Measurements from ENCODE around the gene GAS7. TPM values are rescaled to one million over a fixed set of nuclear protein-coding genes. Genes with fewer than 3 reads are reported as not detected.
"Not testable (repeated sequence)": the region's sequence is repeated elsewhere in the genome, so short reads cannot be mapped to it uniquely, and the experiment has no call there.

GAS7 gene
- total RNA-seq, 1 experiment from 2014 or later = 14.3 TPM

DNA sequence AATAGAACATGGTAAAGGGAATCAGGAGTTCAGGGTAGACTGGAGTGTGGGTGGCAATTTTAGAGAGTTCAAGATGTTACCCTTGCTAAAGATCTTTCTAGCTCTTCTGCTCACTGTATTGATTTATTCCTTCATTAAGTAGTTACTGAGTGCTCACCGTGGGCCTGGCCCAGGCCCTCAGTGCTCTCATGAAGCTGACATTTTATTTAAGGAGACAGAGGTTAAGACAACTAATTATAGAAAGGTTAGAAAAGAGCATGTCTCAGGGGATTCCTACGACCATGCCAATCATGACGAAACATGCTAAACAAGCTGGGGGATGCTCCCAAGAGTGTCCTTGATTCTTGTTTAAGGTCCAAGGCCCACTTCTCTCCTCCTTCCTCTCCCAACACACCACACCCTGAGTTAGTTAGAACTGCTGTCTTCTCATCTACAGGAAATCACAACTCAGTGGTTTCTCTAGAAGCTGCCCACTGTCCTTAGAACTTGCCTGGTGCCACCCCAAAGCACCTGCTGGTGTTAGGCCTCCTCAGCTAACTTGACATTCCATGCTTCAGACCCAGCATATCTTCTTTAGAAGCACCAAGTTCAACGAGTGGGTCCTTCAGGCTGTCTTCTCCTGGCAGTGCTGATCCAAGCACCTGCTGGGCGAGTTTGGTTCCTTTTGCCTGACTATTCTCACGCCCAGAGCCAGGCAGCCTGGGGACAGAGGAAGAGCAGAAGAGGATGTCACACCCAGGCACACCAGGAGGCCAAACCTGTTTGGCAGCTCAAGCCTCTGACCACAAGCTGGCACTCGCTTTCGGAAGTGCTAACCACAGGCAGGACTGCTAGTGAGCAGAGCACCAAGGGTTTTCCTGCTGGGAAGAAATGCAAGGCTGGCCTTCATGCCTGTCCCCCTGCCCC, 79.0 kb downstream of the GAS7 start:
- in situ Hi-C loops (cut with HindIII; ENCODE audit: low sequenced_read_pairs) = no loop called here

GRCh38 chr17:10118788-10119130, 79.6 kb downstream of the GAS7 start:
- in situ Hi-C loops (cut with HindIII; ENCODE audit: low sequenced_read_pairs) = no loop called here

More for the DNA sequence above, 79.0 kb downstream of the GAS7 start:
- DNase-seq (ENCODE audit: low spot score) = no peak

DNA sequence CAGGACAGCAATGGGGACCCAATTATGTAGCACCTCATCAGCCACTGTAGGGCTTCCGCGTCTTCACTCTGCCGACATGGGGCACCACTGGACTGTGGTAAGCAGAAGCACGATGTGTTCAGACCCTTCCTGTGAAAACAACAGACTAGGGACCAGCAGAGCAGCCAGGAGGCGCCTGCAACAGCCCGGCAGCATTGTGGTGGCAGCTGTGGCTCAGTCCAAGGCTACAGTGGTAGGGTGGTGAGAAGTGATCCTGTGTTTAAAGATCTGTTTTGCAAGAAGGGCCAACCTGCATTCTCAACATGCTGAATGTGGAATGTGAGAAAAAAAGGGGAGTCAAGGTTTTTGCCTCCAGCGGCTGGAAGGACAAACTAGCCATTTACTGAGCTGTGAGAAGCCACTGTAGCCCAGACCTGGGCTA, 80.8 kb downstream of the GAS7 start:
- in situ Hi-C loops (cut with HindIII; ENCODE audit: low sequenced_read_pairs) = no loop called here
- DNase-seq (ENCODE audit: low spot score) = peak; percentile 44

More at GRCh38 chr17:10118788-10119130, 79.6 kb downstream of the GAS7 start:
- DNase-seq (ENCODE audit: low spot score) = no peak

DNA sequence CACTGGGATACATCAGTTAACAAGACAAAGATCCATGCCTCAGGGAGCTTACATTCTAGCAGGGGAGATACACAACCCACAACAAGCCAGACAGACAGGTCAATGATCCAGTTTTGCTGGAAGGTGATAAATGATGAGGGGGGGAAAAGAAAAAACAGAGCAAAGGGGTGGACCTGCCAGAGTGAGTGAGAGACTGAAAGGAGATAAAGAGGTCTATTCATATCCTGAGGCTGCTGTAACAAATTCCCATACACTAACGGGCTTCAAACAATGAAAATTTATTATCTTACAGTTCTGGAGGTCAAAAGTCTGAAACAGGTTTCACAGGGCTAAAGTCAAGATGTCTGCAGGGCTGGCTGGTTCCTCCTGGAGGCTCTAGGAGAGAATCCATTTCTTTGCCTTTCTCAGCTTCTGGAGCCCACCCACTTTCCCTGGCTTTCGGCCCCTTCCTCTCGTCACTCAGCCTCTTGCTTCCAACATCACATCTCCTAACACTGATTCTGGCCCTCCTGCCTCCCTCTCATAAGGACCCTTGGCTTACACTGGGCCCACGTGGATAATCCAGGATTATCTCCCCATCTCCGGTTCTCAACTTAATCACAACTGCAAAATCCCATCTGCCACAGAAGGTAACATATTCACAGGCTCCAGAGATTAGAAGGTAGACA, 81.5 kb downstream of the GAS7 start:
- in situ Hi-C loops (cut with HindIII; ENCODE audit: low sequenced_read_pairs) = no loop called here
- no peak for DNase-seq (ENCODE audit: low spot score)

GRCh38 chr17:10116267-10116666, 82.1 kb downstream of the GAS7 start:
- DNase-seq (ENCODE audit: low spot score) = no peak
- in situ Hi-C loops (cut with HindIII; ENCODE audit: low sequenced_read_pairs) = no loop called here

DNA sequence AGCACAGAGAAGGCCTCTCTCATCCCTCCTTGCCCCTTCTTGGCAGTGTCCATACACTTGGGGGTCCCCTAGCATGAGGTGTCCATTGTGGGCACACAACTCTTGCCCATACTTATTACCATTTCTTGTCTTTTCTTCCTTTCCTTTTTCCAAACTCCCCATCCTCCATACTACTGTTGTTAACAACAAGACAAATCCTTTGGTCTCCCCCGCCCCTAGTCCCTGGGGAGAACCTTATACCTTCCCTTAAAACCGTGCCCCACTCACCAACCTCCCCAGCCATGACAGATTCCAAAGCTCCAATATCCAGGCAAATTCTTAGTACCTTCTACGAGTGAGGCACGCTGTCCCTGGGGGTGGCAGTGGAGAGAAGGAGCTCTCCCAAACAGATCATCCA, 82.9 kb downstream of the GAS7 start:
- in situ Hi-C loops (cut with HindIII; ENCODE audit: low sequenced_read_pairs) = no loop called here
- DNase-seq (ENCODE audit: low spot score) = no peak

DNA sequence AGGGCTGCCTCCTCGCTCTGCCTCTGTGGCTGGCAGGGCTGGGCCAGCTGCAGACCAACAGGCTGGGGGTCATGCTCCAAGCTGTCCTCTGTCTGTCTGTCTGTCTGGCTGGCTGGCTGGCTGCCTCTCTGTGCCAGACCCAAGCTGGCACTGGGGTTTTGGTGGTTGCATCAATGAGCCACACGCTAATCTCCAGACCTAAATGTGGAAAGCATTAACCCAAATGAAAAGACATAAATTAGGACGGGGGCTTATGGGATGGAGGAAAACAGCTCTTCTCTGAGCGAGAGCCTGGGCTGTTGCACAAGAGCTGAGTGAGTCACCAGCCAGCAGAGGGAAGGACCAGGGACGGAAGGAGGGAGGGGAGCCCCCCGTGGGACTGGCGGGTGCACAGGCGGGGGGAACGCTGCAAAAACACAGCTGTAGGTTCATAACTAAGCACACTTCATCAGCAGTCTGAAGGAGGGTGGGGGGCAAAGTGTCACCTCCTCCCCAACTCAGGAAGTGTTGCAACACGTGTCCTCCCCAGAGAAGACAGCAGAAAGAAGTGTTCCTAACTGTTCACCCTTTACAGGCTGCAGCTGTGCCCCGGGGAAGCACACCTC, 83.4 kb downstream of the GAS7 start:
- no peak for DNase-seq (ENCODE audit: low spot score)
- in situ Hi-C loops (cut with HindIII; ENCODE audit: low sequenced_read_pairs) = no loop called here

DNA sequence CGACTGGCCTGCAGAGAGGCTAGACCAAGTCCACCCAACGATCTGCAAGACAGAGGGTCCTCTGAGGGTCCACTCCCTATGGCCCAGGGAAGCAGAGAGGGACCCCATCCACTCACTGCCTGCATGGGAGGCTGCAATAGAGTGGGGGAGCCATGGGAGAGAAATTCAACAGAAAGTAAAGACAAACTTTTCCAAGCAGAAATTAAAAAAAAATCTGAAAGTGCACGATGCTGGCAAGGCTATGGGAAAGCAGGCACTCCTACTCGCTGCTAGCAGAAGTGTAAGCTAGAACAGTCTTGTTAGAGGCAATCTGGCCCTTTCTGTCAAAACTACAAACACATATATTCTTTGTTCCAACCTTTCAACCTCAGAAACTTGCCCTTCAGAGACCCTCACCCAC, 85.4 kb downstream of the GAS7 start:
- in situ Hi-C loops (cut with HindIII; ENCODE audit: low sequenced_read_pairs) = no loop called here
- no peak for DNase-seq (ENCODE audit: low spot score)

DNA sequence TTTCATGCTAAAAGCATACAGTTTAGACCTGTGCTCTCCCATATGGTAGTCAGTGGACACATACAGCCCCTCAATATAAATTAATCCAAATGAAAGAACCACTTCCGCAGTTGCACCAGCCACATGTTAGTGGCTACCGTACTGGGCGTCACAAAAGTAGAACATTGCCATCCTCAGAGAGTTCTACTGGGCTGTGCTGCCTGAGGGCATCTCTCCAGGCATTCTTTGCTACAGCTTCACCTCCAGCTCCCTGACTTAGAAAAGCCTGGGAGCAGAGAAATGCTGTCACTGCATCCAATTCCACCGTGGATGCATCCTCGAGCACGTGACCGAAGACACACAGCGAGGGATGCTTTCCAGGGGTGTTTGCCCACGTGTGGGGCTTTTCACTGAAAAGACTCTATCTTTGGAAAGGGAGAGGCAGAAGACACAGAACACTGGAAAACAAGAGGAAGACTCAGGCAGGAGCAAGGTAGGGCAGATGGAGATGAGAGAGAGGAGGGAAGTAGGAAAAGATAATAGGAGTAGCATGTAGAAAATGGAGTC, 86.4 kb downstream of the GAS7 start:
- in situ Hi-C loops (cut with HindIII; ENCODE audit: low sequenced_read_pairs) = no loop called here
- no peak for DNase-seq (ENCODE audit: low spot score)

DNA sequence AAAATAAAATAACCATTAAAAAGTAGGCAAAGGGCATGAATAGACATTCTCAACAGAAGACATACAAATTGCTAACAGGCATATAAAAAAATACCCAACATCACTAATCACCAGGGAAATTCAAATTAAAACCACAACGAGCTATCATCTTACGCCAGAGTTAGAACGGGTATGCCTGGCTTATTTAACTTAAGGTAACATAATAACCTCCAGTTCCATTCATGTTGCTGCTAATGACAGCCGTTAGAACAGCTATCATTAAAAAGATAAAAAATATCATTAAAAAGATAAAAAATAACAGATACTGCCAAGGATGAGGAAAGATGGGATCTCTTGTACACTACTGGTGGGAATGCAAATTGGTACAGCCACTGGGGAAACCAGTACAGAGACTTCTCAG, 89.3 kb downstream of the GAS7 start:
- no peak for DNase-seq (ENCODE audit: low spot score)
- in situ Hi-C loops (cut with HindIII; ENCODE audit: low sequenced_read_pairs) = no loop called here

- DNase-seq (ENCODE audit: low spot score) = no peak
- in situ Hi-C loops (cut with HindIII; ENCODE audit: low sequenced_read_pairs) = no loop called here
These were observed 90.9 kb downstream of the GAS7 start for GRCh38 chr17:10107316-10108165.

GRCh38 chr17:10106067-10106466, 92.3 kb downstream of the GAS7 start:
- in situ Hi-C loops (cut with HindIII; ENCODE audit: low sequenced_read_pairs) = no loop called here
- no peak for DNase-seq (ENCODE audit: low spot score)

GRCh38 chr17:10105513-10106001, 92.8 kb downstream of the GAS7 start:
- in situ Hi-C loops (cut with HindIII; ENCODE audit: low sequenced_read_pairs) = no loop called here
- DNase-seq (ENCODE audit: low spot score) = no peak

GRCh38 chr17:10103712-10104111, 94.7 kb downstream of the GAS7 start:
- DNase-seq (ENCODE audit: low spot score) = no peak
- in situ Hi-C loops (cut with HindIII; ENCODE audit: low sequenced_read_pairs) = no loop called here

DNA sequence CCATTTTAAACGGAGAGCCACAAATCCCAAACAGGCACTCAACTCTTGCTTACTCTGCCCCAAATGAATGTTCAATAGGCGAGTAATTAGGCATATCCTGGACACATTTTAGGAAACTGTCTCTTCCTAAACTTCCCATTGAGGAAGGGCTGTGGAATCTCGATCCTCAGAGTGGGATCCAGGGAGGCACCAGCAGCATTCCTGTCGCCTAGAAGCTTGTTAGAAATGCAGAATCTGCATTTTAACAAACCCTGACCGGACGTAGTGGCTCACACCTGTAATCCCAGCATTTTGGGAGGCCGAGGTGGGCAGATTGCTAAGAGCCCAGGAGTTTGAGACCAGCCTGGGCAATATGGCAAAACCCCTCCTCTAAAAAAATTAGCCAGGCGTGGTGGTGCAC, 95.6 kb downstream of the GAS7 start:
- in situ Hi-C loops (cut with HindIII; ENCODE audit: low sequenced_read_pairs) = no loop called here
- no peak for DNase-seq (ENCODE audit: low spot score)

DNA sequence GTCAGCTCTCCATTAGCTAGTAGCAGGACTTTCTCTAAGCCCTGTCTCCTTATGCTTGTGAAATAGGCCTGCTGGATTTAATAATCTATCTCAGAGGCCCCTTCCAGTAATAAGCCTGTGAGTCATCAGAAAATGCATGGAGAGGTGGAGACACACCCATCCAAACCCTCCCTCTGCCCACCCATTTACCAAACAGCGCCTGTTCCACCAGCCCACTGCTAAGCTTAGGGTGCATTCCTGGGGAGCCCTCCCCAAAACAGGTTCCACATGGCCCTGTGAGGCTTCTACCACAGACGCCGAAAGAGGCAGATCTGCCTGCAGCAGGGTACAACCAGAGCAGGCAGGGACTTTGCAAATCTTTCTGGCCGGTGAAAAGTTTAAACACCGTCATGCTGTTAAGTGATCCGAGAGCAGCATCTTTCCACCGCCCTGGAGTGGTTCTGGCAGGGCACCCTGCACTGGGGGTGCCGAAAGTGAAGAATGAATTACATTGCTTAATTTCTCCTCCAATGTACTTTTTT, 99.3 kb downstream of the GAS7 start:
- in situ Hi-C loops (cut with HindIII; ENCODE audit: low sequenced_read_pairs) = no loop called here
- DNase-seq (ENCODE audit: low spot score) = no peak

DNA sequence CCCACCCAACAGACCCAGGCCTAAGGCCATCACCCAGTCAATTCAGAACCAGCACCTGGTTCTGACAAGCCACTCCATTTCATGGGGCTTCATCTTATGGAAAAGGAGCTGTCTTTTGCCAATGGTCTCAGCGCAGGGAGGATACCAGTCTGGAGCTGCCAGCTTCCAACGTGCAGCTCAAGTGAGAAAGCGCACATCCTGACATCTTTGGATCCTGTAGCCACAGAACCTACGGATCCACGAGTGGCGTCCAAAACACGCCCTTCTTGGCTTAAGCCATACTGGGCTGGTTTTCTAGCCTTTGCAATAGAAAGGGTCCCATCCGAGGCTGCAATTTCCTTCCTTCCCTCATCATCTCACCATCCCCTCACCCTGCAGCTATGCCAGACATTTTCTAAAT, 101.8 kb downstream of the GAS7 start:
- no peak for DNase-seq (ENCODE audit: low spot score)
- in situ Hi-C loops (cut with HindIII; ENCODE audit: low sequenced_read_pairs) = no loop called here

DNA sequence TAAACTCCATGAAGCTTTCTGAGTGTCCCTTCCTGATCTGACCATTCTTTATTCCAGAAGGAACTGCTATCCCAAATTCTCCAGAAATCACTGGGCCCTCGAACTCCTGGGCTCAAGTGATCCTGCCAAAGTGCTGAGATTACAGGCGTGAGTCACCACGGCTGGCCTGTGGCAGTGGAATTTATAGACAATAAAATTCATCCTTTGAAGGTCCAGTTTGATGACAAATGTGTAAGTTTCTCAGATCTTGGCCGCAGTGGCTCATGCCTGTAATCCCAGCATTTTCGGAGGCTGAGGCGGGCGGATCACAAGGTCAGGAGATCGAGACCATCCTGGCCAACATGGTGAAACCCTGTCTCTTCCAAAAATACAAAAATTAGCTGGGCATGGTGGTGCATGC, 103.1 kb downstream of the GAS7 start:
- DNase-seq (ENCODE audit: low spot score); in situ Hi-C loops (cut with HindIII; ENCODE audit: low sequenced_read_pairs): not testable (repeated sequence)

- no peak for DNase-seq (ENCODE audit: low spot score)
- in situ Hi-C loops (cut with HindIII; ENCODE audit: low sequenced_read_pairs) = no loop called here
These were observed 103.6 kb downstream of the GAS7 start for GRCh38 chr17:10094797-10095196.

All from G401 (cell line).